ENCODE data around the gene AMER3. TPM values are rescaled to one million over a fixed set of nuclear protein-coding genes. Genes with fewer than 3 reads are reported as not detected.

Gene AMER3
- polyA plus RNA-seq, 1 donor, result 1.3 TPM

- H3K27ac ChIP-seq (ENCODE audit: low read length), result no peak overlapping the region
- 83% methylated on average over 2 of the region's 12 CpGs for WGBS (ENCODE audit: insufficient coverage, low lambda C conversion rate)
- DNase-seq, result no peak
- no peaks in the 10 kb centered on the region for H3K9me3 ChIP-seq (ENCODE audit: control insufficient read depth, low read depth, low read length)
- H3K27me3 ChIP-seq (ENCODE audit: control insufficient read depth, insufficient read depth, low read length), result no peaks in the 10 kb centered on the region
- H3K4me3 ChIP-seq (ENCODE audit: low read length), result no peak overlapping the region
- H3K4me1 ChIP-seq (ENCODE audit: control insufficient read depth, insufficient read depth, low read length), result no peaks in the 10 kb centered on the region
- H3K36me3 ChIP-seq (ENCODE audit: control insufficient read depth, insufficient read depth, low read length), result no peaks in the 10 kb centered on the region
Observed at GRCh38 chr2:130785466-130786055, 30.2 kb downstream of the AMER3 start.

- no CpG with 5 or more reads among the region's 6 CpGs for WGBS (ENCODE audit: insufficient coverage, low lambda C conversion rate)
- H3K27me3 ChIP-seq (ENCODE audit: control insufficient read depth, insufficient read depth, low read length), result no peaks in the 10 kb centered on the region
- no peak overlapping the region for H3K4me3 ChIP-seq (ENCODE audit: low read length)
- H3K9me3 ChIP-seq (ENCODE audit: control insufficient read depth, low read depth, low read length), result no peaks in the 10 kb centered on the region
- H3K27ac ChIP-seq (ENCODE audit: low read length), result no peak overlapping the region
- no peak for DNase-seq
- H3K36me3 ChIP-seq (ENCODE audit: control insufficient read depth, insufficient read depth, low read length), result no peaks in the 10 kb centered on the region
- no peaks in the 10 kb centered on the region for H3K4me1 ChIP-seq (ENCODE audit: control insufficient read depth, insufficient read depth, low read length)
Observed at GRCh38 chr2:130786076-130786475, 30.7 kb downstream of the AMER3 start.

GRCh38 chr2:130787841-130788240 is 32.5 kb downstream of the AMER3 start:
- H3K4me1 ChIP-seq (ENCODE audit: control insufficient read depth, insufficient read depth, low read length), result no peaks in the 10 kb centered on the region
- WGBS (ENCODE audit: insufficient coverage, low lambda C conversion rate), result no CpG with 5 or more reads among the region's 17 CpGs
- peaks cover 3% of the 10 kb centered on the region for H3K27me3 ChIP-seq (ENCODE audit: control insufficient read depth, insufficient read depth, low read length)
- H3K4me3 ChIP-seq (ENCODE audit: low read length), result no peak overlapping the region
- no peak for DNase-seq
- H3K27ac ChIP-seq (ENCODE audit: low read length), result no peak overlapping the region
- H3K9me3 ChIP-seq (ENCODE audit: control insufficient read depth, low read depth, low read length), result no peaks in the 10 kb centered on the region
- H3K36me3 ChIP-seq (ENCODE audit: control insufficient read depth, insufficient read depth, low read length), result no peaks in the 10 kb centered on the region

- Histone ChIP-seq H3K4me1 (ENCODE audit: control insufficient read depth, insufficient read depth, low read length) (no peaks in the 10 kb centered on the region), H3K36me3 (ENCODE audit: control insufficient read depth, insufficient read depth, low read length) (no peaks in the 10 kb centered on the region), H3K27me3 (ENCODE audit: control insufficient read depth, insufficient read depth, low read length) (peaks cover 3% of the 10 kb centered on the region), H3K9me3 (ENCODE audit: control insufficient read depth, low read depth, low read length) (no peaks in the 10 kb centered on the region), H3K27ac (ENCODE audit: low read length) (no peak overlapping the region), H3K4me3 (ENCODE audit: low read length) (no peak overlapping the region)
- WGBS (ENCODE audit: insufficient coverage, low lambda C conversion rate), result no CpG with 5 or more reads among the region's 2 CpGs
- DNase-seq, result no peak
Observed at GRCh38 chr2:130790312-130790711, 35.0 kb downstream of the AMER3 start.

GRCh38 chr2:130790804-130791616 is 35.7 kb downstream of the AMER3 start:
- no peak for DNase-seq
- Histone ChIP-seq H3K4me1 (ENCODE audit: control insufficient read depth, insufficient read depth, low read length) (no peaks in the 10 kb centered on the region), H3K4me3 (ENCODE audit: low read length) (no peak overlapping the region), H3K27ac (ENCODE audit: low read length) (no peak overlapping the region), H3K27me3 (ENCODE audit: control insufficient read depth, insufficient read depth, low read length) (peaks cover 9% of the 10 kb centered on the region), H3K9me3 (ENCODE audit: control insufficient read depth, low read depth, low read length) (no peaks in the 10 kb centered on the region), H3K36me3 (ENCODE audit: control insufficient read depth, insufficient read depth, low read length) (no peaks in the 10 kb centered on the region)
- WGBS (ENCODE audit: insufficient coverage, low lambda C conversion rate), result no CpG with 5 or more reads among the region's 9 CpGs

- no peaks in the 10 kb centered on the region for H3K36me3 ChIP-seq (ENCODE audit: control insufficient read depth, insufficient read depth, low read length)
- no CpG with 5 or more reads among the region's 4 CpGs for WGBS (ENCODE audit: insufficient coverage, low lambda C conversion rate)
- H3K4me1 ChIP-seq (ENCODE audit: control insufficient read depth, insufficient read depth, low read length), result no peaks in the 10 kb centered on the region
- H3K27ac ChIP-seq (ENCODE audit: low read length), result no peak overlapping the region
- peaks cover 10% of the 10 kb centered on the region for H3K27me3 ChIP-seq (ENCODE audit: control insufficient read depth, insufficient read depth, low read length)
- H3K9me3 ChIP-seq (ENCODE audit: control insufficient read depth, low read depth, low read length), result no peaks in the 10 kb centered on the region
- no peak overlapping the region for H3K4me3 ChIP-seq (ENCODE audit: low read length)
- no peak for DNase-seq
Observed at GRCh38 chr2:130791617-130791939, 36.2 kb downstream of the AMER3 start.

- no peak for DNase-seq
- Histone ChIP-seq H3K27ac (ENCODE audit: low read length) (no peak overlapping the region), H3K36me3 (ENCODE audit: control insufficient read depth, insufficient read depth, low read length) (no peaks in the 10 kb centered on the region)
Observed at GRCh38 chr2:130795431-130795830, 40.1 kb downstream of the AMER3 start.

GRCh38 chr2:130796290-130796689 is 41.0 kb downstream of the AMER3 start:
- WGBS (ENCODE audit: insufficient coverage, low lambda C conversion rate), result 100% methylated on average over 1 of the region's 3 CpGs
- peaks cover 29% of the 10 kb centered on the region for H3K27me3 ChIP-seq (ENCODE audit: control insufficient read depth, insufficient read depth, low read length)
- peaks cover 6% of the 10 kb centered on the region for H3K4me1 ChIP-seq (ENCODE audit: control insufficient read depth, insufficient read depth, low read length)
- H3K36me3 ChIP-seq (ENCODE audit: control insufficient read depth, insufficient read depth, low read length), result no peaks in the 10 kb centered on the region
- no peaks in the 10 kb centered on the region for H3K9me3 ChIP-seq (ENCODE audit: control insufficient read depth, low read depth, low read length)
- no peak overlapping the region for H3K27ac ChIP-seq (ENCODE audit: low read length)
- no peak overlapping the region for H3K4me3 ChIP-seq (ENCODE audit: low read length)
- DNase-seq, result no peak

More at GRCh38 chr2:130795431-130795830, 40.1 kb downstream of the AMER3 start:
- H3K27me3 ChIP-seq (ENCODE audit: control insufficient read depth, insufficient read depth, low read length), result peaks cover 29% of the 10 kb centered on the region
- no CpG with 5 or more reads among the region's 2 CpGs for WGBS (ENCODE audit: insufficient coverage, low lambda C conversion rate)
- no peak overlapping the region for H3K4me3 ChIP-seq (ENCODE audit: low read length)
- no peaks in the 10 kb centered on the region for H3K9me3 ChIP-seq (ENCODE audit: control insufficient read depth, low read depth, low read length)
- H3K4me1 ChIP-seq (ENCODE audit: control insufficient read depth, insufficient read depth, low read length), result peaks cover 6% of the 10 kb centered on the region

- peak; percentile 82 to 91 for DNase-seq
- Histone ChIP-seq H3K9me3 (ENCODE audit: control insufficient read depth, low read depth, low read length) (no peaks in the 10 kb centered on the region), H3K27ac (ENCODE audit: low read length) (peak overlapping the region; percentile 82), H3K4me1 (ENCODE audit: control insufficient read depth, insufficient read depth, low read length) (peaks cover 6% of the 10 kb centered on the region), H3K27me3 (ENCODE audit: control insufficient read depth, insufficient read depth, low read length) (peaks cover 26% of the 10 kb centered on the region), H3K4me3 (ENCODE audit: low read length) (peak overlapping the region; percentile 89), H3K36me3 (ENCODE audit: control insufficient read depth, insufficient read depth, low read length) (no peaks in the 10 kb centered on the region)
- WGBS (ENCODE audit: insufficient coverage, low lambda C conversion rate), result no CpG with 5 or more reads among the region's 96 CpGs
Observed at GRCh38 chr2:130797493-130798435, 42.4 kb downstream of the AMER3 start.

- DNase-seq, result no peak
- Histone ChIP-seq H3K27me3 (ENCODE audit: control insufficient read depth, insufficient read depth, low read length) (peaks cover 26% of the 10 kb centered on the region), H3K4me3 (ENCODE audit: low read length) (peak overlapping the region; percentile 26), H3K27ac (ENCODE audit: low read length) (no peak overlapping the region), H3K9me3 (ENCODE audit: control insufficient read depth, low read depth, low read length) (no peaks in the 10 kb centered on the region), H3K36me3 (ENCODE audit: control insufficient read depth, insufficient read depth, low read length) (no peaks in the 10 kb centered on the region), H3K4me1 (ENCODE audit: control insufficient read depth, insufficient read depth, low read length) (peaks cover 6% of the 10 kb centered on the region)
- no CpG with 5 or more reads among the region's 30 CpGs for WGBS (ENCODE audit: insufficient coverage, low lambda C conversion rate)
Observed at GRCh38 chr2:130798472-130799218, 43.3 kb downstream of the AMER3 start.

Data from large intestine (tissue), 3 donors.